GM12891 (cell line): ENCODE measurements around the gene ATP1B4. TPM values are rescaled to one million over a fixed set of nuclear protein-coding genes. Genes with fewer than 3 reads are reported as not detected.

ENCODE experiments used
- DNase-seq: peaks from one replicate; pipeline ENCODE4 v3.0.0; 2011; ENCODE audit warnings: low spot score; ENCODE audit not compliant: insufficient read length
- FAIRE-seq: peaks from 2 replicates; lab custom pipeline; 2011; peaks lifted over from hg19 to GRCh38; lab: Jason Lieb, UNC
- PAX5 ChIP-seq: IDR thresholded peaks from 2 replicates; pipeline ENCODE4 v1.6.1; 2011; ENCODE audit warnings: low read length, moderate library complexity, mild to moderate bottlenecking; ENCODE audit not compliant: insufficient read depth, severe bottlenecking
- POLR2A ChIP-seq: IDR thresholded peaks from 2 replicates; pipeline ENCODE4 v1.6.1; 2011; ENCODE audit warnings: low read depth, low read length, control low read depth
- POLR2AphosphoS5 ChIP-seq: IDR thresholded peaks from 2 replicates; pipeline ENCODE4 v1.6.1; 2011; ENCODE audit warnings: low read depth, low read length, control low read depth
- POU2F2 ChIP-seq: IDR thresholded peaks from 2 replicates; pipeline ENCODE4 v1.6.1; 2011; ENCODE audit warnings: low read depth, mild to moderate bottlenecking, control low read depth, low read length, moderate library complexity
- SPI1 ChIP-seq: IDR thresholded peaks from 2 replicates; pipeline ENCODE4 v1.6.1; 2011; ENCODE audit warnings: low read depth, low read length, control low read depth
- TAF1 ChIP-seq: IDR thresholded peaks from 2 replicates; pipeline ENCODE4 v1.6.1; 2011; ENCODE audit warnings: low read depth, low read length, control low read depth
- polyA plus RNA-seq: library from polyadenylated mRNA; unstranded; fragments of >200 nt; gene quantifications from one replicate; pipeline ENCODE4 v1.2.1, GENCODE V29; 2012; ENCODE audit warnings: low read depth, missing spikeins, inconsistent platforms; ENCODE audit not compliant: missing spikeins

ATP1B4 gene
- not detected for polyA plus RNA-seq

GRCh38 chrX:120361764-120362305 lies at the start of gene ATP1B4:
TSS of gene ATP1B4 (plus strand) at chrX:120362089. CDS start at chrX:120362169, 80 bp downstream.
- FAIRE-seq (no peak), DNase-seq (no peak)
- no peak for TF ChIP-seq POU2F2

DNA sequence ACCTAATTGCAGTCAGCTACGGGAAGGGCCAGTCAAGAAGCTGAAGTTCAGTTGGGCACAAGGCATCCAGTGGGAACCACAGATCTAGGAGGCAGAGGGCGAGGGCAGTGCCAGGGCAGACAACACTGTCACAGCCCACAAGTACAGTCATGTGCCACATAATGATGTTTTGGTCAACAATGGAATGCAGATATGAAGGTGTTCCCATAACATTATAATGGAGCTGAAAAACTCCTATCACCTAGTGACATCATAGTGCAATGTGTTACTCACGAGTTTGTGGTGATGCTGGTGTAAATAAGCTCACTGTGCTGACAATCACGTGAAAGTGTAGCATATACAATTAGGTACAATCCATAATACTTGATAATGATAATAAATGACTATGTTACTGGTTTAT lies 46.1 kb upstream of the ATP1B4 start:
- TF ChIP-seq POLR2A, result no peak
- FAIRE-seq, result no peak
- DNase-seq, result no peak

- FAIRE-seq (no peak), DNase-seq (no peak)
- TF ChIP-seq POLR2A, result no peak
- no peak for TF ChIP-seq POLR2AphosphoS5
- no peak for TF ChIP-seq POU2F2
- no peak for TF ChIP-seq SPI1
- TF ChIP-seq TAF1, result no peak
- no peak for TF ChIP-seq PAX5
These were observed 45.2 kb upstream of the ATP1B4 start for GRCh38 chrX:120316587-120317283.

GRCh38 chrX:120318411-120318810 lies 43.5 kb upstream of the ATP1B4 start:
- FAIRE-seq (no peak), DNase-seq (no peak)
- TF ChIP-seq POU2F2, result no peak
- TF ChIP-seq POLR2AphosphoS5, result no peak
- TF ChIP-seq PAX5, result no peak
- TF ChIP-seq SPI1, result no peak

GRCh38 chrX:120321520-120322281 lies 40.2 kb upstream of the ATP1B4 start:
- FAIRE-seq (no peak), DNase-seq (no peak)
- no peak for TF ChIP-seq SPI1
- TF ChIP-seq POLR2A, result no peak
- TF ChIP-seq PAX5, result no peak
- no peak for TF ChIP-seq POU2F2
- TF ChIP-seq TAF1, result no peak
- no peak for TF ChIP-seq POLR2AphosphoS5

- FAIRE-seq, result no peak
- DNase-seq, result no peak
- no peak for TF ChIP-seq POLR2AphosphoS5
- TF ChIP-seq POU2F2, result no peak
- no peak for TF ChIP-seq SPI1
- TF ChIP-seq TAF1, result no peak
These were observed 30.8 kb upstream of the ATP1B4 start for GRCh38 chrX:120331116-120331515.

DNA sequence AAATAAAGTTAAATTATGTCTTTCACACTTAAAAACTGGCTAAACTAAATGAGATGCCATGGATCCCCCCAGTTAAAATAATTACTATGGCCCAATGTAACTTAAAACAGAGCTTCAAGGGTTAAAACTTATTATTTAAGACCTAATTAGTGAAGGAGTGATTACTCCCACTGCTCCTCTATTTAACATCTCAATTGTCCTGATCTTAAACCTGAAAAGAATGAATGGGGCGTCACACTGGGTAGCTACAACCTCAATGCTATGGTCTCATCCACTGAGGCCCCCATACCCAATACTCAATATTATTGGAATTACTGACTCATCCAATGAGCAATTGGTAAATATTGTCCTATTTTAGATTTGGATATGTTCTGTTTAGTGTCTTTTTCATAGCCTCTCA lies 29.5 kb upstream of the ATP1B4 start:
- DNase-seq (no peak), FAIRE-seq (no peak)
- TF ChIP-seq POLR2A (no peak), SPI1 (no peak), POU2F2 (no peak), TAF1 (no peak), PAX5 (no peak), POLR2AphosphoS5 (no peak)

GRCh38 chrX:120334151-120334550 lies 27.7 kb upstream of the ATP1B4 start:
- DNase-seq (no peak), FAIRE-seq (no peak)
- TF ChIP-seq POLR2AphosphoS5 (no peak), SPI1 (no peak), POLR2A (no peak), PAX5 (no peak), POU2F2 (no peak), TAF1 (no peak)

- no peak for DNase-seq
- no peak for FAIRE-seq
- TF ChIP-seq SPI1 (no peak), POU2F2 (no peak), TAF1 (no peak)
These were observed 27.3 kb upstream of the ATP1B4 start for GRCh38 chrX:120334603-120335002.

- no peak for FAIRE-seq
- TF ChIP-seq SPI1 (no peak), POLR2AphosphoS5 (no peak), POLR2A (no peak), PAX5 (no peak), TAF1 (no peak)
- DNase-seq, result no peak
These were observed 26.6 kb upstream of the ATP1B4 start for GRCh38 chrX:120335289-120335688.
